Measurements from ENCODE around the gene TPCN1. TPM values are rescaled to one million over a fixed set of nuclear protein-coding genes. Genes with fewer than 3 reads are reported as not detected.
A peak's percentile ranks its signal among the peaks of the same experiment; 100 is the strongest.

Gene TPCN1
- total and polyA plus RNA-seq, 2 of the 13 experiments (the other 11 are each of a cell fraction or from before 2014, with no cell fraction given) = 8.0 to 26.8 TPM

GRCh38 chr12:113220593-113221180 lies 577 bp upstream of the TPCN1 start (continued):
- TF ChIP-seq, protein P1, sequence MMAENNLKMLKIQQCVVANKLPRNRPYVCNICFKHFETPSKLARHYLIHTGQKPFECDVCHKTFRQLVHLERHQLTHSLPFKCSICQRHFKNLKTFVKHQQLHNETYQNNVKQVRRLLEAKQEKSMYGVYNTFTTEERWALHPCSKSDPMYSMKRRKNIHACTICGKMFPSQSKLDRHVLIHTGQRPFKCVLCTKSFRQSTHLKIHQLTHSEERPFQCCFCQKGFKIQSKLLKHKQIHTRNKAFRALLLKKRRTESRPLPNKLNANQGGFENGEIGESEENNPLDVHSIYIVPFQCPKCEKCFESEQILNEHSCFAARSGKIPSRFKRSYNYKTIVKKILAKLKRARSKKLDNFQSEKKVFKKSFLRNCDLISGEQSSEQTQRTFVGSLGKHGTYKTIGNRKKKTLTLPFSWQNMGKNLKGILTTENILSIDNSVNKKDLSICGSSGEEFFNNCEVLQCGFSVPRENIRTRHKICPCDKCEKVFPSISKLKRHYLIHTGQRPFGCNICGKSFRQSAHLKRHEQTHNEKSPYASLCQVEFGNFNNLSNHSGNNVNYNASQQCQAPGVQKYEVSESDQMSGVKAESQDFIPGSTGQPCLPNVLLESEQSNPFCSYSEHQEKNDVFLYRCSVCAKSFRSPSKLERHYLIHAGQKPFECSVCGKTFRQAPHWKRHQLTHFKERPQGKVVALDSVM (CRISPR knock-in tag; IDR thresholded peaks at IDR 0.05) = 0 out of 2 replicates have a peak, but pooled peaks have one; percentile 0
- no peak for TF ChIP-seq CREB1 (IDR thresholded peaks at IDR 0.05)
- 0 out of 2 replicates have a peak, but pooled peaks have one; percentile 46 for TF ChIP-seq CREB1 (CRISPR knock-in tag; IDR thresholded peaks at IDR 0.05)
- TF ChIP-seq ATF1 (CRISPR knock-in tag; IDR thresholded peaks at IDR 0.05) = no peak
- no peak for TF ChIP-seq ZNF382 (CRISPR knock-in tag; IDR thresholded peaks at IDR 0.05; ENCODE audit: borderline replicate concordance)
- peak; percentile 79; the same call in 1 of the 2 replicates for TF ChIP-seq PRDM15 (CRISPR knock-in tag; IDR thresholded peaks at IDR 0.05)
- TF ChIP-seq ZBTB40 (IDR thresholded peaks at IDR 0.05) = no peak
- TF ChIP-seq ZBTB40 (CRISPR knock-in tag; IDR thresholded peaks at IDR 0.05) = no peak
